ENCODE results near the gene CARNS1. TPM values are rescaled to one million over a fixed set of nuclear protein-coding genes. Genes with fewer than 3 reads are reported as not detected.

Gene CARNS1
- total and polyA plus RNA-seq, 2 of the 8 experiments (the other 6 are each of a cell fraction or from before 2014, with no cell fraction given) = 0.82 to 1.1 TPM

GRCh38 chr11:67366546-67366945 is 48.9 kb upstream of the CARNS1 start:
- CTCF ChIA-PET (ENCODE audit: partially characterized antibody) = interaction anchor here (2.5 to 34.8 kb wide), 3 partner anchors 8 to 21 kb away, joined by 12 to 1305 read pairs (median 1305); partner anchors contain the start of genes CLCF1, POLD4 and RAD9A
- no peak overlapping the region for H2BK5ac ChIP-seq (ENCODE audit: low read depth, low read length)
- TF ChIP-seq BRCA1 (IDR thresholded peaks at IDR 0.05; ENCODE audit: low read depth, low read length) (no peak), SP4 (IDR thresholded peaks at IDR 0.05; ENCODE audit: low read length) (no peak)

More at GRCh38 chr11:67366546-67366945, 48.9 kb upstream of the CARNS1 start:
- H4K20me1 ChIP-seq (replicated peaks in 1 of 2; ENCODE audit: control insufficient read depth in 1 of 2, insufficient read depth in 2 of 2, low read length in 2 of 2) = peaks cover 0 to 3% of the 10 kb centered on the region in 2 experiments
- H3K79me2 ChIP-seq (ENCODE audit: control insufficient read depth in 1 of 2, insufficient read depth in 2 of 2, low read length in 2 of 2) = no peaks in the 10 kb centered on the region
- no peak overlapping the region for H3K4me3 ChIP-seq (ENCODE audit: extremely low read depth in 1 of 4, insufficient read depth in 2 of 4, low read depth in 3 of 4, low read length in 4 of 4)
- H3K79me1 ChIP-seq (ENCODE audit: low read depth, low read length) = no peaks in the 10 kb centered on the region
- no peak overlapping the region for H2AFZ ChIP-seq (ENCODE audit: low read length)
- no peaks in the 10 kb centered on the region for H3K9me3 ChIP-seq (ENCODE audit: insufficient read depth in 2 of 2, low read depth in 1 of 2, low read length in 1 of 2)
- peaks cover 0 to 20% (median 14%) of the 10 kb centered on the region in 4 experiments; a peak in 6 of 7 replicates for H3K4me1 ChIP-seq (replicated peaks in 1 of 4; ENCODE audit: control insufficient read depth in 3 of 4, insufficient read depth in 4 of 4, low read length in 3 of 4)
- no peak overlapping the region for H4K91ac ChIP-seq (replicated peaks; ENCODE audit: insufficient read length, low read length)
- H3K14ac ChIP-seq (ENCODE audit: insufficient read length) = no peak overlapping the region
- DNase-seq (ENCODE audit: low read depth in 1 of 2, low spot score in 2 of 2) (no peak), FAIRE-seq (no peak)
- H3K23ac ChIP-seq (ENCODE audit: insufficient read length) = no peak overlapping the region
- H3K9ac ChIP-seq (replicated peaks in 1 of 4; ENCODE audit: extremely low read depth in 1 of 4, low read depth in 3 of 4, low read length in 3 of 4) = no peak overlapping the region
- no peak overlapping the region for H4K8ac ChIP-seq (ENCODE audit: extremely low read depth, insufficient read depth, low read length)
- H3K4me2 ChIP-seq (ENCODE audit: insufficient read depth in 1 of 2, low read depth in 2 of 2, low read length in 2 of 2) = no peak overlapping the region
- no peak overlapping the region for H3K18ac ChIP-seq (ENCODE audit: extremely low read depth, low read length)
- no peaks in the 10 kb centered on the region; the same call in 1 of the 2 replicates for H3K23me2 ChIP-seq (ENCODE audit: low read depth, low read length)
- POLR2A ChIA-PET (ENCODE audit: partially characterized antibody) = interaction anchor here (0.5 to 4.1 kb wide), 5 partner anchors 10 to 24 kb away, joined by 3 to 16 read pairs (median 3); partner anchors contain the start of gene POLD4
- no peaks in the 10 kb centered on the region for H3K36me3 ChIP-seq (ENCODE audit: control insufficient read depth in 2 of 4, insufficient read depth in 4 of 4, low read length in 3 of 4)
- no peak overlapping the region for H2BK20ac ChIP-seq (ENCODE audit: low read length)
- H4K5ac ChIP-seq (ENCODE audit: insufficient read length, low read depth, low read length) = no peak overlapping the region
- H3K56ac ChIP-seq (replicated peaks; ENCODE audit: insufficient read length, low read depth, low read length) = no peak overlapping the region
- H3K4ac ChIP-seq (replicated peaks; ENCODE audit: insufficient read length, low read depth, low read length) = no peak overlapping the region
- no peak overlapping the region for H2BK120ac ChIP-seq (replicated peaks; ENCODE audit: low read depth, low read length)
- H2BK15ac ChIP-seq (ENCODE audit: low read length) = 0 out of 2 replicates have a peak overlapping the region, but pooled peaks have one; percentile 29
- H2BK12ac ChIP-seq (ENCODE audit: low read depth, low read length) = no peak overlapping the region
- H3K27ac ChIP-seq (ENCODE audit: low read depth, low read length) = no peak overlapping the region
- H3K27me3 ChIP-seq (replicated peaks in 1 of 4; ENCODE audit: control insufficient read depth in 3 of 4, extremely low read depth in 1 of 4, insufficient read depth in 3 of 4, low read length in 3 of 4) = peaks cover 0 to 25% (median 18%) of the 10 kb centered on the region in 4 experiments; a peak in 6 of 7 replicates
- WGBS, 2 experiments (ENCODE audit: extremely low coverage in 1 of 2, insufficient coverage in 1 of 2, insufficient read length in 1 of 2, insufficient replicate concordance in 2 of 2, low coverage in 1 of 2, low lambda C conversion rate in 2 of 2, missing lambda C conversion rate in 1 of 2) = 85% methylated on average over 8 of the region's 8 CpGs; no CpG with 5 or more reads in 1 of the 2 experiments
- H2AK5ac ChIP-seq (ENCODE audit: low read depth, low read length) = no peak overlapping the region
